NCI-H345 (cell line): ENCODE data around the gene SORCS2.

Experiments used
- DNase-seq: peaks from one replicate; lab custom pipeline; 2025; lab: John Stamatoyannopoulos, UW

Gene SORCS2

GRCh38 chr4:7530082-7530481 lies 337.7 kb downstream of the SORCS2 start:
- no peak for DNase-seq

DNA sequence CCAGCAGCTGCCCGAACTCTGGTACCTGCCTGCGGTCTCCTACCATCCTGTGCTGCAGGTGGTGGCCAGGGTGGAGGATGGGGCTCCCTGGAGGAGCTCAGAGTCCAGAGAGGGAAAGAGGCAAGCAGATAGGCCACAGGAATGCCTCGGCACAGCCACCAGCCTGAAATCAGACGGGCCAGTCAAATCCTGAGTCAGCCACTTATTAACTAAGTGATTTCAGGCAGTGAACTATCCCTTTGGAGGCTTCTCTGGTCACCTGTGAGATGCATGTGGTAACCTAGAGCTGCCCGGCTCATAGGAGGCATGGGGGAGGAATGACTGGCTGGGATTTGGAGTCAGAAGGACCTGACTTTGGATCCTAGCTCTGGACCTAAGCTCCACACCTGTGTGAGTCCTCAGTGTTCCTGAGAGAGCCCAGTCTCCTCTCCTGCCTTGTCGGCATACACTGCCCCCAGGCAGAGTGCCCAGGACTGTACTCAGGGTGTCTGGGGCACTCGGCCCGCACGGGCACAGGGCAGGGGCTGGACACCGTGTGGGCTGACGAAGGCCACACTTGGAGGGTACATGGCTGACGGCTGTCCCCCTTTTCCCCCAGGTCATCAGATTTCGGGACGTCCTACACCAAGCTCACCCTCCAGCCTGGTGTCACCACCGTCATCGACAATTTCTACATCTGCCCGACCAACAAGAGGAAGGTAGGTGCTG lies 338.7 kb downstream of the SORCS2 start:
- DNase-seq, result no peak

DNA sequence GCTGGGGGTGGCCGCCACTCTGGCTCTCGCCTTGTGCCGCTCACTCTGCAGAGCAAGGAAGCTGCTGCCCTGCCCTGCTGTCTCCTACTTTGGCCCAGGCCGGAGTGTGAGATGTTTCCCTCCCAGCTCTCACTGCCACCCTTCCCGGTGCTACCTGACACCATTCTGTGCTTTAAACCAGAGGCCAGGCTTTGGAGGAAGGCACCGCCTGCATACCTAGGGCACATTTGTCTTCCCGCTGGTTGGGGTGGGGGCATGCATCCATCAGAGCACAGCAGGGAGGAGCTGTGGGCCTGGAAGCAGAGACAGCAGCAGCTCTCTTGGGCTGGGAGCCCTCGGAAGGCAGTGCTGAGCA lies 339.3 kb downstream of the SORCS2 start:
- DNase-seq, result no peak

DNA sequence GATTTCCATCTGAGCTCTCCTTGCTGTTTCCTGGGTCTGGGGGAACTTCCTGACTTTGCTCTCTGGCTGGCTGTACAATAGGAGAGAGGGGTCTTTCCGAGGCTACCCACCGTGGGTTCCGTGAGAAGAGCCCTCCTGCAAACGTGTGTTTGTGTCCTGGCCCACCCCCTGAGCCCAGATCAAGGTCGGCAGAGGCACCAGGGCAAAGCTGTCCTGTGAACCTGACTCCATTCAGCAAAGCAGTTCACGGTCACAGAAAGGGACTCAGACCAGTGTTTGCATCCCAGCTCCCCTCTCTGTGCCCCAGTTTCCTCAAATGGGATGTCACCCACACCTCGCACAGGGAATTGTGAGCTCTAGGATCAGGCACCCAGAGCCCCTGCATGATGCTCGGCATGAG lies 339.7 kb downstream of the SORCS2 start:
- DNase-seq, result no peak

DNA sequence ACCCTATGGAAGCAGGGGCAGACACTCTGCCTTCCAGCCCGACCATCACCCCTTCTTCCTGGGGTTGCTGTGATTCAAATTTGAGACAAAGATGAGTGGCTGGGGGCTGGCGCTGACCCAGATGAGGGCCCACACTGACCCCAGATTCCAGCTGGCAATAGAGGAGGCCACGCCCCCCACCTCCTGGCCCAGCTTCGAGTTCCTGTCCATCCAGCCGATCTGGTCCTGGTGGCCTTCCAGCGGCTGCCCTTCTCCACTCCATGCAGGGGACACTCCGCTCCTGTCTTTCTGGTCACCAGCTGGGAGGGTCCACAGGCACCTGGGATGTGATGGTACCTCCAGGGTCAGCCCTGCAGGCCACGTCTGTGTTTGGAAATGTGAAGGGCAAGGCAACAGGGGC lies 340.9 kb downstream of the SORCS2 start:
- DNase-seq, result no peak

DNA sequence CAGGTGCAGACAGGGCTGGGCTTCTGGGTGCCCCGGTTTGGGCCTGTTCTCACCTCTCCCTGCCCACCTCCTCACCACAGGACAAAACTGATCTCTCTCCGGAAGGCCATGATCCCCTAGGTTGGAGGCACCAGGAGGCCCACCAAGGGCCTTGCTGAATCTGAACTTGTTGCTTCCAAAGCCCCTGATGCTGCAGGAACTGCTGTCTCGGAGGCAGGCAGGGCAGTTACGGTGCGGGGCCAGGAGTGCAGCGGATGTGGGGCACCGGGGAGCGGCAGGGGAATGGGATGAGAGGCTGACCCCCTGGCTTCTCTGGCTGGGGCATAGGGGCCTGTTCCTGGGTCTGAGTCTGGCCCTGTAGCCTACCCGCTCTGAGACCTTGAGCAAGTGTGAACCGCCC lies 342.8 kb downstream of the SORCS2 start:
- no peak for DNase-seq

- no peak for DNase-seq
Observed at GRCh38 chr4:7535619-7536018, 343.3 kb downstream of the SORCS2 start.

DNA sequence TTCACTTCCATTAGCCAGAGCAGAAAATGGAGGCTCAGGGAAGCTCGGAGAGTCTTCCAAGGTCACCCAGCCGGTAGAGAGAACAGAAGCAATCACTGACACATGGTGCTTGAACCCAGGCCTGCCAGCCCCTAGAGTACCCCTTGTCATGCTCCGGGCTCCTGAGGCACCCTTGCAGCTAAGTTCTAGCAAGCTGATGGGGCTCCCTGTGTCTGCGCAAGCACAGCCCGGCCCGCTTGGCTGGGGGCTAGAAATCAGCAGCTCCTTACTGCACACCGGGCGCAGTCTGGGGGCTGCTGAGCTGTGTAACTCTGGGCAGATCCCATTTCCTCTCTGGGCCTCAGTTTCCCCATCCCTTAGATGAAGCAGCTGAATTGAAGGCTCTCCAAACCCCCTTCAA lies 344.5 kb downstream of the SORCS2 start:
- no peak for DNase-seq

GRCh38 chr4:7537853-7538400 lies 345.6 kb downstream of the SORCS2 start:
- DNase-seq, result no peak

DNA sequence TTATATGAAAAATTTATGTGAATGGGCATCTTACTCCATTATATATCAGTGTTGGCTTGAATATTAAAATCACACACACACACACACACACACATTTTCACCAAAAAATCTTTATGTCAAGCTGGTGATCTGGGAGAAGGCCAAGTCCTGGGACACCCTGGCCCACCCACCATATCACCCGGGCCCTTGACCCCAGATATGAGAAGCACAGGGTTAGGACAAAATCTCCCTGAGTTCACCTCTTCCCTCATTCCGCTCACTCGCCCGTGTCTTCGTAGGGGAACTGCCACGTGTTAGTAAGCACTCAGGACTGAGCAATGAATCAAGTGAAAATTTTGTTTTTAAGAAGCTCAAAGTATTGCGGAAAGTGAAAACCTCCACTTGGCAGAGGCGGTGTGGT lies 346.2 kb downstream of the SORCS2 start:
- no peak for DNase-seq

- no peak for DNase-seq
Observed at GRCh38 chr4:7539186-7539585, 346.8 kb downstream of the SORCS2 start.

DNA sequence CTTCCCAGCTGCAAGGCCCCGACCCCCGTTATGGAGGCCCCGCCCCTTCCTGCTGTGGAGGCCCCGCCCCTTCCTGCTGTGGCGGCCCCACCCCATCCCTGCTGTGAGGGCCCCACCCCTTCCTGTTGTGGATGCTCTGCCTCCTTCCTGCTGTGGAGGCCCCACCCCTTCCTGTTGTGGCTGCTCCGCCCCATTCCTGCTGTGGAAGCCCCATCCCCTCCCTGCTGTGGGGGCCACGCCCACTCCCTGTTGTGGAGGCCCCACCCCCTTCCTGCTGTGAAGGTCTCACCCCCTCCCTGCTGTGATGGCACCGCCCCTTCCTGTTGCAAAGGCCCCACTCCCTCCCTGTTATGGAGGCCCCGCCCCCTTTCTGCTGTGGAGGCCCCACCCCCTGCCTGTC lies 347.3 kb downstream of the SORCS2 start:
- no peak for DNase-seq

DNA sequence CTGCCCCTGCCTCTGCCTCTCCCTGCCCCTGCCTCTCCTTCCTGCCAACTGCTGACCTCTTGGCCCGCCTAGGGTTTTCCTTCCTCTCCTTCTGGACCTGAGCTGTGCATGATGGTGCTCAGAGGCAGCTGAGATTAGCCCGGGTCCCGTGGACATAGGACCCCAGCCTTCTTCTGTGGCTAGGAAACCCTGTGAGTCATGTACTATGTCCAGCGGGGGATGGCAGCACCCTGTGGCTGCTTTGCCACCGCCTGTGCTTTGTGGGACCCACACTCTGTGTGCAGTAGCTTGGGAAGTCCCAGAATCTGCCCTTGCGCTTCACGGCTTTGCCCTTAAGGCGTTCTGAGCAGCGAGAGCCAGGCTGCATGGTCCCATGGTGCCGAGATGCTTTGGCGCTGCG lies 347.9 kb downstream of the SORCS2 start:
- DNase-seq, result no peak

GRCh38 chr4:7540654-7541413 lies 348.5 kb downstream of the SORCS2 start:
- no peak for DNase-seq

GRCh38 chr4:7541414-7541810 lies 349.1 kb downstream of the SORCS2 start:
- DNase-seq, result no peak

DNA sequence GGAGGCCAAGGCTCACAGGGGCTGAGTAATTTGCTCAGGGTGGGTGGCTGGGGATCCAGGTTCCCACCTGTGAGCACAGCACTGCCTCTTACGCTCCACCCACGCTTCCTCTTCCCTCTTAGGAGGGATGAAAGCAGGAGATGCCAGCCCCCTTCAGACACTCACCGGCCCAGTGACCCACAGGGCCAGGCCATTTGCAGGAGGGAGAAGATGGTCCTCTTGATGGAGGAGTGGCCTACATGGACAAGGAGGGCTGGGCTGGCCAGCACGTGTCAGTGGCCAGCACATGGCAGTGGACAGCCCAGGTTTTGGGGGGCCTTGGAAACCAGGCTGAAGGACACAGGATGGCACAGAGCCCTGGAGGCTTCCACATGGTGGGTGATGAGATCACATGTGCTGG lies 350.4 kb downstream of the SORCS2 start:
- no peak for DNase-seq

GRCh38 chr4:7546152-7546808 lies 353.9 kb downstream of the SORCS2 start:
- no peak for DNase-seq

- no peak for DNase-seq
Observed at GRCh38 chr4:7546809-7547367, 354.6 kb downstream of the SORCS2 start.

DNA sequence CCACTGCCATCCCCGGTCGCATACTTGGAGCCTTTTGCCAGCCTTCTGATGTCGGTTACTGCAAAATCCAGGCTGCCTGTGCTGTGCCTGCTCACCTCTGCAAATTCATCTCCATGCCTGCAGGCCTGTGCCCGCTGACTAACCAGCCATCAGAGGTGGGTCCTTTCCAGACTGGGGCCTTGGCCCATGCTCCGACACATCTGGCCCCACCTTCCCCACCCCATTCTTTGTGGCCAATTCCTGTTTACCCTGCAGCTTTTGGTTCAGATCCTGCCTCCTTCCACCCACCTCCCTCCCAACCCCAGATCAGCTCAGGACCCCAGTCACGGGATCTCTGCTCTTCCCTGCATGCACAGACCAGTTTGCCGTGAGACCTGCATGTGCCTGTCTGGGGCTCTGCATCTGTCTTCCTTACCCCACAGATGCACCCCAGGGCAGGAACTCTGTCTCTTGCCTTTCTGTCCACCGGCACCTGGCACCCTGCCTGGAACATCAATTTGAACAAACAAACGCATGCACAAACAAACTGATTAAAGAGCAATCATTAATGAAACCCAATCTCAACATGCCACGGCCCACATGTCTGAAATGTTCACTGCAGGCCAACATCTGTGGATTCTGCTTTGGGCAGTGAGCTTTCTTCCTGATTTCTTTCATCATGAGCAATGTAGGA lies 355.2 kb downstream of the SORCS2 start:
- DNase-seq, result peak; percentile 28

GRCh38 chr4:7549866-7550265 lies 357.5 kb downstream of the SORCS2 start:
- no peak for DNase-seq

GRCh38 chr4:7552466-7552865 lies 360.1 kb downstream of the SORCS2 start:
- DNase-seq, result no peak

- no peak for DNase-seq
Observed at GRCh38 chr4:7553280-7553679, 360.9 kb downstream of the SORCS2 start.
